Cardiac fibroblast (primary cell): ENCODE measurements around the gene CLEC20A.

Experiments
- DNase-seq, 2 donors: peaks; one replicate each; pipeline versions ENCODE4 v3.0.0 to v3.0.0-alpha.2; 2010; ENCODE audit warnings: low read depth in 2 of 2
- H3K4me3 ChIP-seq, 2 donors: replicated peaks in 1 of 2; 1 replicate in 1 of 2; 2 replicates in 1 of 2; pipeline ENCODE4 v1.5.1; 2011; ENCODE audit warnings: low read depth in 2 of 2, low read length in 2 of 2, mild to moderate bottlenecking in 2 of 2, moderate library complexity in 1 of 2
- TF ChIP-seq, protein P1 (sequence below): IDR thresholded peaks from one replicate; pipeline ENCODE4 v1.5.1; 2011; ENCODE audit warnings: low read depth, mild to moderate bottlenecking, low read length, inconsistent platforms

Gene CLEC20A

DNA sequence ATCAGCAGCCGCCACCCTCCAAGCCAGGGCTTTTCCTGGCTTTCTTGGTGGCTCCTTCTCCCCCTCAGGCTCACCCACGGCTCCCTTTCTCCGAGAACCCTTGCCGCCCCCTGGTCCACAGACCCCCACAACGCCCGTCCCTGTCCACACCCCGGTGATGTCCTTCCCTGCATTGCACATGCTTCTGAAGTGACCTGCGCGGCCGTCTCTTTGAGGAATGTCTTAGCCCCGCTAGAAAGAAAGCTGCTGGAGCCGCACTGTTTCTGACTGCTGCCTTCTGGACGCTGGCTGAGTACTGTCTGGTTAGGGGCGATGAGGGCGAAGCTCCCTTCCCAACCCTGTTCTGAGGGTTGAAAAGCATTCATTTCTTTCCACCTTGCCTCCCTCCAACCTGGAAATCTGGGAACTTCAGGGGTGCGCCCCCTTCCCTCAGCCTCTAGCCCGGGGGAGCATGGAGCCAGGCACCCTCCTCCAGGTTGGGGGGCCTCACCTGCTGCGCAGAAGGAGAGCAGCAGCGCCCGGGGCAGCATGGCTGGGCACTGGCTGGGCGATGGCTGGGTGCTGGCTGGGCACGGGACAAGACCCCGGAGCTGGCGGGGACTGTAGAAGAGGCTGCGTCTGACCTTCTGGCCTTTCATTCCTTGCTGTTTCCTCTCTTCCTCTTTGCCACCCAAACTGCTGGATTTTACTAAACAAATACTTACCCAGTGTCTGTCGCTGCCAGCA lies at the start of gene CLEC20A:
TSS of gene CLEC20A (minus strand) at position 555 of the 726 bp plus-strand sequence. CDS start at position 530, 25 bp downstream.
- TF ChIP-seq, protein P1, sequence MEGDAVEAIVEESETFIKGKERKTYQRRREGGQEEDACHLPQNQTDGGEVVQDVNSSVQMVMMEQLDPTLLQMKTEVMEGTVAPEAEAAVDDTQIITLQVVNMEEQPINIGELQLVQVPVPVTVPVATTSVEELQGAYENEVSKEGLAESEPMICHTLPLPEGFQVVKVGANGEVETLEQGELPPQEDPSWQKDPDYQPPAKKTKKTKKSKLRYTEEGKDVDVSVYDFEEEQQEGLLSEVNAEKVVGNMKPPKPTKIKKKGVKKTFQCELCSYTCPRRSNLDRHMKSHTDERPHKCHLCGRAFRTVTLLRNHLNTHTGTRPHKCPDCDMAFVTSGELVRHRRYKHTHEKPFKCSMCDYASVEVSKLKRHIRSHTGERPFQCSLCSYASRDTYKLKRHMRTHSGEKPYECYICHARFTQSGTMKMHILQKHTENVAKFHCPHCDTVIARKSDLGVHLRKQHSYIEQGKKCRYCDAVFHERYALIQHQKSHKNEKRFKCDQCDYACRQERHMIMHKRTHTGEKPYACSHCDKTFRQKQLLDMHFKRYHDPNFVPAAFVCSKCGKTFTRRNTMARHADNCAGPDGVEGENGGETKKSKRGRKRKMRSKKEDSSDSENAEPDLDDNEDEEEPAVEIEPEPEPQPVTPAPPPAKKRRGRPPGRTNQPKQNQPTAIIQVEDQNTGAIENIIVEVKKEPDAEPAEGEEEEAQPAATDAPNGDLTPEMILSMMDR, result no peak
- DNase-seq, result no peak
- no peak within 1 kb of the TSS for H3K4me3 ChIP-seq

DNA sequence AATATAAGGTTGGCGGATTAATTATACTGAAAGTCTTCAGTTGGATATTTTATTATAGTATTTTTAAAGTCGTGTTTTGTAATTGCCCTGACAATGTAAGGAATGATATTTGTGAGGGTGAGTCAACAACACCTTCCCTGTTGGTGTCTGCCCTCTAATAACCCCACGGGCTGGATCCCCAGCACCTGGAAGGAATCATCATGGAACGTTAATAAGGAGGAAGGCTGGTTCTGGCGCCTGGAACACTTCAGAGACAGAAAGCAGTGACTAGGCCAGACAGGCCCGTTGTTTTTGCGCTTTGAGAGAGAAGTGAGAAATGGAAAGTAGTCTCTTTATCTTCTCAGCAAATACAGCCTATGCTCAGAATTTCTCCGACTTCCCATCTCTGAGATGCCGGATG lies 47.8 kb upstream of the CLEC20A start:
- H3K4me3 ChIP-seq, result no peak overlapping the region
- TF ChIP-seq, protein P1, result no peak
- DNase-seq, result no peak

DNA sequence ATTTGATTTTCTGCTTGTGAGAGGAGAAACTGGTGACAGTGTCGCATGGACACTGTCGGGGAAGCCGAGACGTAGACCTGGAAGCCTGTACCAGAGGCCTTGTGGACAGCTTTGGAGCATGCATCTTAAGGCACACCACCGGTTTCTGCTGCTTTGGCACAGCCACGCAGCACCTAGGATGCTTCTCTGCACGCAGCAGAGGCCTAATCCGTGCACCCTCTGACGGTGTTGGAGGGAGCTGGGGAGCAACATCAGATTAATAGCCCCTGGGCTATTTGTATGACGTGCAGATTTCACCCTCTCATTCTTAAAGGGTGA lies 46.5 kb upstream of the CLEC20A start:
- TF ChIP-seq, protein P1, result no peak
- DNase-seq, result no peak
- H3K4me3 ChIP-seq, result peak overlapping the region; percentile 72 to 78

DNA sequence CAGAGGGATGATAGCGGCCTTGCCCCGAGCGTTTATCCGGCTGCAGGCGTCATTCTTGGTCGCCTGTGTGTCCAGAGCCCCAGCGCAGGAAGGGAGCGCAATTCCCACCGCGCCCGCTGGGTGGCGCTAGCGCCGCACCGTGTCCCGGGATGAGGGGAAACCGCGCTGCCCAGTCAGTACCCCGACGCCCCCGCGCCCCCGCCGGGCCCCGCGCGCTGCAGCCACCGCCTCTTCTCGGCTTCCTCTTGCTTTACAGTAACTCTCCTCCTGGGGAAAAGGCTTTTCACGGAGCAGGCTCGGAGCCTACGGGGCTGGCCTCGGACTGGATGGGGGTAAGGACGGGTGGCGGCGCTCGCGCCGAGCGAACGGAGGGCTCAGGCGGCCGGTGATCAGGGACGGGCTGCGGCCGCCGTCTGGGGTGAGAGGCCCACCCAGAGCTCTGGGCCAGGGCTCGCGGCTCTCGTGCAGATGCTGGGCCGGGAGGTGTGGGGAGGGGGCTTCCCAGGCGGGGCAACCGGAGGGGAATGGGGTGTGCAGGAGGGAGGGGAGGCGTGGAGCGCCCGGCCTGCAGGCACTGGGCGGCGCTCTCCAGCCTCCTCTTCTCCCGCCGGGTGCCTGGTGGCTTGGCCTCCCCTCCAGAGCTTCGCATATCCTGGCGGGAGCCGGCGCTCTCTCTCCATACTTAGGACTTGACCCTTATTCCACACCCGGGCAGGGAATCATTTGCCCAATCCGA lies 46.0 kb upstream of the CLEC20A start:
- H3K4me3 ChIP-seq, result peak overlapping the region; percentile 72 to 78
- TF ChIP-seq, protein P1, result peak; percentile 84
- peak; percentile 83 to 95 for DNase-seq

DNA sequence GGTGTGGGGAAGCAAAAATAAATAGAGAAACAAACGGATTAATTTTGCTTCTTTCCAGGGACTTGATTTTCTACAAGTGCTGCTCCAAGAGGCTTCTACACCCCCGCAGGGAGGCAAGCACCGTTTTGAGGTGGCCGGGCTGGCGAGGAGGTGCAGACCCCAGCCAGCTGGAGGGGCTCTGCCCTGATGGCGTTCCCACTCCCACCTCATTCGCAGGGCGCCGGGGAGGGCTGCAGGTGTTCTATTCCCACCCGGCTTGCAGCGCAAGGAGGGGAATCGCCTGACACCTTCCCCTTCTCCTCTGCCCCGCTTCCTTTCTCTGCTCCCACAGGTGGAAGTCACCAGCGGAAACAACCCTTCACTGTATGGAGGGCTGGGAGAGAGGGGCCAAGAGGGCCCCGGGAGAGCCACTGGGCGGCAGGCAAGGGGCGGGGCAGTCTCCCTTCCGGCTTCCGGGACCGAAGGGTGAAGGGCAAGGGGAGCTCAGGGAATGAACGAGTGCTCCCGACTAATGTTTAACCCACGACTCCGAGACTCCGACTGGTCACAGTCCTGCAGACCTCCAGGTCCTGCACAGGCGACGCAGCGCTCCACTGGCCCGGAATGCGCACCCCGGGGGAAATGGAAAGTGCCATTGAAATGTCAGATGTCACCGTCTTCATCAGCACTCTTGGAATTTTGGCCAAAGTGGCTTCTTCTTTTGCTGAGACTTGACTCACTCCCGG lies 45.2 kb upstream of the CLEC20A start:
- DNase-seq, result peak in 1 of 2 donors; percentile 11
- peak overlapping the region; percentile 72 to 78 for H3K4me3 ChIP-seq
- TF ChIP-seq, protein P1, result no peak

DNA sequence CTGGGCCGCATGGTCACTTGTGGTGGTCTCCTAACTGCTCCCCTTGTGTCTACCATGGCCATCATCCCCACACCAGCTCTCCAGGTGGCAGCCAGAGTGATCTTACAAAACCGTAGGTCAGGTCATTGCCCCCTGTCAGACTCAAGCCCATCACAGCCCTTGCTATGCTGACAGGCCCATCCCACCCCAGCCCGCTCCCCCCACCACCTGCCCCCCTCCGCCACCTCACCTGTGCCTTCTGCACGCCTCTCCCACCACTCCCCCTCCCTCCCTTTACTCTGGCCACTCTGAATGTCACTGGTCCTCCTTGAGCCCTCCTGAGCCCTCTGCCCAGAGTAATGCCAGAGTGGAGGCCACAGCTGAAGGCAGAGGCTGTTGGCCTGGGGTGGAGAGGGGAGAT lies 44.6 kb upstream of the CLEC20A start:
- H3K4me3 ChIP-seq, result no peak overlapping the region
- DNase-seq, result no peak
- TF ChIP-seq, protein P1, result no peak
